GM19025 (cell line): ENCODE data around the gene HIVEP3.

ENCODE experiments used
- ATAC-seq: cut with Tn5 transposase; IDR thresholded peaks from one replicate; pipeline ENCODE4 v1.9.1; 2021; ENCODE audit warnings: mild to moderate bottlenecking, low read depth, moderate library complexity; ENCODE audit not compliant: unreplicated experiment

The HIVEP3 gene

GRCh38 chr1:41894808-41895483 lies 23.8 kb downstream of the HIVEP3 start:
- no peak for ATAC-seq

GRCh38 chr1:41894101-41894807 lies 24.5 kb downstream of the HIVEP3 start:
- no peak for ATAC-seq

- no peak for ATAC-seq
Measured at GRCh38 chr1:41892301-41892781, 26.4 kb downstream of the HIVEP3 start.

- ATAC-seq, result peak; percentile 86
Measured at GRCh38 chr1:41891199-41891896, 27.4 kb downstream of the HIVEP3 start.

GRCh38 chr1:41890825-41891198 lies 27.9 kb downstream of the HIVEP3 start:
- no peak for ATAC-seq

GRCh38 chr1:41889506-41890414 lies 29.0 kb downstream of the HIVEP3 start:
- ATAC-seq, result no peak

- no peak for ATAC-seq
Measured at GRCh38 chr1:41888756-41889155, 30.0 kb downstream of the HIVEP3 start.

GRCh38 chr1:41887365-41887764 lies 31.4 kb downstream of the HIVEP3 start:
- no peak for ATAC-seq

- ATAC-seq, result no peak
Measured at GRCh38 chr1:41884256-41885230, 34.2 kb downstream of the HIVEP3 start.

GRCh38 chr1:41883507-41883906 lies 35.2 kb downstream of the HIVEP3 start:
- no peak for ATAC-seq

GRCh38 chr1:41882486-41882885 lies 36.2 kb downstream of the HIVEP3 start:
- no peak for ATAC-seq

GRCh38 chr1:41882068-41882477 lies 36.6 kb downstream of the HIVEP3 start:
- no peak for ATAC-seq

GRCh38 chr1:41880950-41881885 lies 37.5 kb downstream of the HIVEP3 start:
- no peak for ATAC-seq

- ATAC-seq, result no peak
Measured at GRCh38 chr1:41880261-41880660, 38.5 kb downstream of the HIVEP3 start.

GRCh38 chr1:41879617-41880016 lies 39.1 kb downstream of the HIVEP3 start:
- ATAC-seq, result no peak

GRCh38 chr1:41878911-41879310 lies 39.8 kb downstream of the HIVEP3 start:
- ATAC-seq, result no peak

- no peak for ATAC-seq
Measured at GRCh38 chr1:41878495-41878894, 40.2 kb downstream of the HIVEP3 start.
